Prostate gland (tissue), 2 donors: Measurements from ENCODE around the gene ACSM6.
A peak's percentile ranks its signal among the peaks of the same experiment; 100 is the strongest.

Experiments
- CTCF ChIP-seq, 4 experiments: fragments of 200-600 bp in 2 of 4; fragments of 450-650 bp in 2 of 4; sonication (generic) in 2 of 4; IDR thresholded peaks; 1 replicate in 3 of 4; 2 replicates in 1 of 4; pipeline ENCODE4 v1.5.1; 2016 to 2019; ENCODE audit warnings: antibody characterized with exemption in 4 of 4, mild to moderate bottlenecking in 2 of 4, moderate library complexity in 2 of 4
- POLR2A ChIP-seq: fragments of 450-650 bp; IDR thresholded peaks from one replicate; pipeline ENCODE4 v1.6.1; 2016; ENCODE audit warnings: antibody characterized with exemption, mild to moderate bottlenecking
- POLR2AphosphoS5 ChIP-seq: sonication (generic); formaldehyde crosslinking; IDR thresholded peaks from one replicate; pipeline ENCODE4 v1.6.1; 2017; ENCODE audit warnings: antibody characterized with exemption

- TF ChIP-seq CTCF (IDR thresholded peaks at IDR 0.05) (no peak), POLR2AphosphoS5 (peak; percentile 23), POLR2A (no peak)
Observed at GRCh38 chr10:95181726-95182125, 12.3 kb upstream of the ACSM6 start.
